ENCODE measurements around the gene DLAT. TPM values are rescaled to one million over a fixed set of nuclear protein-coding genes. Genes with fewer than 3 reads are reported as not detected.

The DLAT gene
- total RNA-seq, 1 experiment from 2014 or later = 102 TPM

GRCh38 chr11:112016765-112017376, 8.3 kb upstream of the DLAT start:
- Histone ChIP-seq H3K27ac (ENCODE audit: low read length) (no peak overlapping the region), H3K4me2 (ENCODE audit: low read length) (no peak overlapping the region), H3K9me3 (ENCODE audit: low read length) (no peaks in the 10 kb centered on the region), H3F3A (ENCODE audit: low read length, unreplicated experiment) (peaks cover 7% of the 10 kb centered on the region), H3K4me1 (ENCODE audit: insufficient read depth, low read length) (peaks cover 25% of the 10 kb centered on the region), H3K4me3 (ENCODE audit: low read length) (no peak overlapping the region), H3K9me2 (replicated peaks; ENCODE audit: low read length) (no peaks in the 10 kb centered on the region), H4K20me1 (ENCODE audit: low read length) (no peaks in the 10 kb centered on the region), H3K27me3 (ENCODE audit: low read length) (no peaks in the 10 kb centered on the region), H3K9ac (ENCODE audit: low read length) (no peak overlapping the region), H2AFZ (ENCODE audit: low read length) (no peak overlapping the region), H3K79me2 (ENCODE audit: low read length) (no peaks in the 10 kb centered on the region), H3K36me3 (ENCODE audit: low read depth, low read length) (no peaks in the 10 kb centered on the region)
- no peak for DNase-seq
- POLR2A ChIA-PET (ENCODE audit: unreplicated experiment) = interaction anchor here (0.6 to 0.7 kb wide), 2 partner anchors 10 to 28 kb away, joined by 3 to 4 read pairs; no protein-coding TSS in a partner anchor
- no TSS peak for BruUV-seq (replicated peaks)
- intact Hi-C loops (cut with micrococcal nuclease) = no loop called here
- no peak for ATAC-seq
- CTCF ChIA-PET = interaction anchor here (0.6 kb wide), 1 partner anchor 17 kb away, joined by 4 read pairs; no protein-coding TSS in a partner anchor
- TF ChIP-seq CTCF (conservative IDR thresholded peaks at IDR 0.05; ENCODE audit: low read depth, low read length) = no peak
- no peak for TF ChIP-seq EZH2phosphoT487 (IDR thresholded peaks at IDR 0.05; ENCODE audit: borderline replicate concordance, low read length)
- no peak for TF ChIP-seq EZH2 (IDR thresholded peaks at IDR 0.05; ENCODE audit: low read length, unreplicated experiment)

GRCh38 chr11:112017538-112017937, 7.7 kb upstream of the DLAT start:
- H3K4me1 ChIP-seq (ENCODE audit: insufficient read depth, low read length) = peaks cover 20% of the 10 kb centered on the region
- H2AFZ ChIP-seq (ENCODE audit: low read length) = no peak overlapping the region
- H3K4me2 ChIP-seq (ENCODE audit: low read length) = no peak overlapping the region
- intact Hi-C loops (cut with micrococcal nuclease) = no loop called here
- TF ChIP-seq CTCF (conservative IDR thresholded peaks at IDR 0.05; ENCODE audit: low read depth, low read length) = no peak
- no peak for TF ChIP-seq EZH2phosphoT487 (IDR thresholded peaks at IDR 0.05; ENCODE audit: borderline replicate concordance, low read length)
- no peak for TF ChIP-seq EZH2 (IDR thresholded peaks at IDR 0.05; ENCODE audit: low read length, unreplicated experiment)
- no TSS peak for BruUV-seq (replicated peaks)
- H4K20me1 ChIP-seq (ENCODE audit: low read length) = no peaks in the 10 kb centered on the region
- DNase-seq (no peak), ATAC-seq (no peak)
- no peak overlapping the region for H3K27ac ChIP-seq (ENCODE audit: low read length)
- H3K9me2 ChIP-seq (replicated peaks; ENCODE audit: low read length) = no peaks in the 10 kb centered on the region
- no peaks in the 10 kb centered on the region for H3K27me3 ChIP-seq (ENCODE audit: low read length)
- H3K9me3 ChIP-seq (ENCODE audit: low read length) = no peaks in the 10 kb centered on the region
- H3F3A ChIP-seq (ENCODE audit: low read length, unreplicated experiment) = peaks cover 7% of the 10 kb centered on the region
- H3K4me3 ChIP-seq (ENCODE audit: low read length) = no peak overlapping the region
- no peak overlapping the region for H3K9ac ChIP-seq (ENCODE audit: low read length)
- H3K79me2 ChIP-seq (ENCODE audit: low read length) = no peaks in the 10 kb centered on the region
- POLR2A ChIA-PET (ENCODE audit: unreplicated experiment) = no interaction called here
- H3K36me3 ChIP-seq (ENCODE audit: low read depth, low read length) = no peaks in the 10 kb centered on the region
- CTCF ChIA-PET = interaction anchor here (0.6 kb wide), 1 partner anchor 18 kb away, joined by 4 read pairs; no protein-coding TSS in a partner anchor

- ChIA-PET POLR2A (ENCODE audit: unreplicated experiment) (no interaction called here), CTCF (no interaction called here)
- no peaks in the 10 kb centered on the region for H3K9me3 ChIP-seq (ENCODE audit: low read length)
- intact Hi-C loops (cut with micrococcal nuclease) = no loop called here
- peaks cover 6% of the 10 kb centered on the region for H3K4me1 ChIP-seq (ENCODE audit: insufficient read depth, low read length)
- TF ChIP-seq EZH2 (IDR thresholded peaks at IDR 0.05; ENCODE audit: low read length, unreplicated experiment) (no peak), CTCF (conservative IDR thresholded peaks at IDR 0.05; ENCODE audit: low read depth, low read length) (no peak), EZH2phosphoT487 (IDR thresholded peaks at IDR 0.05; ENCODE audit: borderline replicate concordance, low read length) (no peak)
- ATAC-seq (no peak), DNase-seq (no peak)
- H3K79me2 ChIP-seq (ENCODE audit: low read length) = no peaks in the 10 kb centered on the region
- no peaks in the 10 kb centered on the region for H3K9me2 ChIP-seq (replicated peaks; ENCODE audit: low read length)
- no peak overlapping the region for H3K4me2 ChIP-seq (ENCODE audit: low read length)
- H3K4me3 ChIP-seq (ENCODE audit: low read length) = no peak overlapping the region
- no peak overlapping the region for H3K27ac ChIP-seq (ENCODE audit: low read length)
- no peak overlapping the region for H3K9ac ChIP-seq (ENCODE audit: low read length)
- H3K27me3 ChIP-seq (ENCODE audit: low read length) = no peaks in the 10 kb centered on the region
- no peaks in the 10 kb centered on the region for H4K20me1 ChIP-seq (ENCODE audit: low read length)
- H2AFZ ChIP-seq (ENCODE audit: low read length) = no peak overlapping the region
- no TSS peak for BruUV-seq (replicated peaks)
- no peaks in the 10 kb centered on the region for H3K36me3 ChIP-seq (ENCODE audit: low read depth, low read length)
- peaks cover 5% of the 10 kb centered on the region for H3F3A ChIP-seq (ENCODE audit: low read length, unreplicated experiment)
These were observed 6.1 kb upstream of the DLAT start for GRCh38 chr11:112019066-112019465.

Measured in PC-3 (cell line).